Activated effector memory CD4-positive, alpha-beta T cell treated with anti-CD3 and anti-CD28 coated beads, Interleukin-2, amount 50 U/mL, for 16 hours (primary cell): ENCODE data around the gene TSGA10.
"Not testable (repeated sequence)": the region's sequence is repeated elsewhere in the genome, so short reads cannot be mapped to it uniquely, and the experiment has no call there.

Experiments used
- DNase-seq: peaks from one replicate; pipeline ENCODE4 v3.0.0-alpha.2; 2020

TSGA10 gene

GRCh38 chr2:99154643-99155536, at the start of gene TSGA10, which contains the start of gene LIPT1:
Gene TSGA10 (minus strand): TSS chr2:99154942. CDS start chr2:99109439, 45,503 bp downstream.
Gene LIPT1 (plus strand): TSS chr2:99154967. CDS start chr2:99161958, 6,991 bp downstream.
- DNase-seq: peak; percentile 97

GRCh38 chr2:99201959-99202678, 47.4 kb upstream of the TSGA10 start:
- no peak for DNase-seq

GRCh38 chr2:99200076-99200800, 45.5 kb upstream of the TSGA10 start:
- no peak for DNase-seq

GRCh38 chr2:99198103-99198841, 43.5 kb upstream of the TSGA10 start:
- no peak for DNase-seq

GRCh38 chr2:99192364-99192763, 37.6 kb upstream of the TSGA10 start:
- not testable (repeated sequence) for DNase-seq

- no peak for DNase-seq
These were observed 35.8 kb upstream of the TSGA10 start for GRCh38 chr2:99190548-99190947.

- DNase-seq: no peak
These were observed 33.6 kb upstream of the TSGA10 start for GRCh38 chr2:99188357-99188756.

- no peak for DNase-seq
These were observed 32.3 kb upstream of the TSGA10 start for GRCh38 chr2:99187011-99187410.

GRCh38 chr2:99184811-99185210, 30.1 kb upstream of the TSGA10 start:
- DNase-seq: no peak

GRCh38 chr2:99183025-99183424, 28.3 kb upstream of the TSGA10 start:
- DNase-seq: no peak

GRCh38 chr2:99181624-99182000, 26.9 kb upstream of the TSGA10 start:
- no peak for DNase-seq

- DNase-seq: peak; percentile 96
These were observed 26.2 kb upstream of the TSGA10 start, which contains the start of the genes MITD1 and MRPL30 for GRCh38 chr2:99180755-99181623. Gene MITD1 (minus strand): TSS chr2:99181058. CDS start chr2:99180981, 77 bp downstream. Gene MRPL30 (plus strand): TSS chr2:99181184. CDS start chr2:99186204, 5,020 bp downstream.

GRCh38 chr2:99171377-99172140, 16.8 kb upstream of the TSGA10 start:
- DNase-seq: no peak

- DNase-seq: no peak
These were observed 14.8 kb upstream of the TSGA10 start for GRCh38 chr2:99169534-99169933.

- DNase-seq: no peak
These were observed 11.5 kb upstream of the TSGA10 start for GRCh38 chr2:99166218-99166617.

- DNase-seq: no peak
These were observed 4.9 kb upstream of the TSGA10 start for GRCh38 chr2:99159594-99159993.

GRCh38 chr2:99158599-99158998, 3.9 kb upstream of the TSGA10 start:
- DNase-seq: no peak

GRCh38 chr2:99156891-99157290, 2.1 kb upstream of the TSGA10 start:
- no peak for DNase-seq

GRCh38 chr2:99153921-99154604, 679 bp downstream of the TSGA10 start:
- DNase-seq: no peak
